K562 (cell line): Measurements from ENCODE around the gene KMT5C. TPM values are rescaled to one million over a fixed set of nuclear protein-coding genes. Genes with fewer than 3 reads are reported as not detected.

ENCODE experiments used
- GABPB2 ChIP-seq: fragments of 250-450 bp; sonication (Bioruptor Pico); conservative IDR thresholded peaks from 2 replicates; pipeline ENCODE4 v1.5.1; 2021; ENCODE audit warnings: mild to moderate bottlenecking
- ILK ChIP-seq: fragments of 450-650 bp; IDR thresholded peaks from 2 replicates; pipeline ENCODE4 v1.6.1; 2016; ENCODE audit warnings: missing genetic modification characterization, low read depth, mild to moderate bottlenecking, missing compliant biosample characterization, moderate library complexity, borderline replicate concordance
- LCOR ChIP-seq: sonication (generic); formaldehyde crosslinking; IDR thresholded peaks from 2 replicates; pipeline ENCODE4 v1.8.0; 2022; ENCODE audit warnings: mild to moderate bottlenecking, missing genetic modification reagents
- MAFK ChIP-seq: IDR thresholded peaks from 2 replicates; pipeline ENCODE4 v1.6.1; 2011; ENCODE audit warnings: low read length, improper control_type of control experiment
- SAFB2 ChIP-seq: fragments of 200-400 bp; formaldehyde crosslinking; IDR thresholded peaks from 2 replicates; pipeline ENCODE4 v1.6.1; 2018; ENCODE audit warnings: borderline replicate concordance, low read length, low read depth, moderate library complexity; ENCODE audit not compliant: severe bottlenecking
- SNRNP70 ChIP-seq: fragments of 200-400 bp; formaldehyde crosslinking; optimal IDR thresholded peaks from 2 replicates; pipeline ENCODE3; 2017; ENCODE audit warnings: low read depth, low read length
- TBP ChIP-seq: optimal IDR thresholded peaks from 2 replicates; pipeline ENCODE3; 2011; ENCODE audit warnings: low read depth, low read length, improper control_type of control experiment
- TEAD4 ChIP-seq, 2 experiments: sonication (generic) in 1 of 2; formaldehyde crosslinking in 1 of 2; IDR thresholded peaks; 2 replicates each; pipeline versions ENCODE4 v1.6.1 to v1.8.0; 2012 to 2022; ENCODE audit warnings: borderline replicate concordance in 1 of 2, inconsistent platforms in 1 of 2, low read length in 1 of 2, mild to moderate bottlenecking in 1 of 2, missing genetic modification reagents in 1 of 2
- polyA plus RNA-seq, 8 experiments: library from polyadenylated mRNA; depleted of rRNA in 4 of 8; stranded (reverse) in 5 of 8; unstranded in 3 of 8; fragments of >200 nt; fragmentation: Nextera tagmentation in 2 of 8; fragmentation: Illumina TruSeq in 1 of 8; extraction: Ambion mirVana in 2 of 8; extraction: Trizol in 1 of 8; gene quantifications; 2 replicates each; pipeline versions ENCODE4 v1.2.1 to v1.2.3, GENCODE V29; 2011 to 2014; ENCODE audit warnings: inconsistent platforms in 1 of 8, missing spikeins in 1 of 8
- total RNA-seq, 7 experiments: library from RNA; depleted of rRNA in 6 of 7; stranded (reverse); fragments of >200 nt in 6 of 7; fragmentation: Illumina TruSeq in 2 of 7; extraction: Trizol in 2 of 7; gene quantifications; 2 replicates each; pipeline versions ENCODE4 v1.2.1 to v1.2.3, GENCODE V29; 2011 to 2021; ENCODE audit warnings: low replicate concordance in 1 of 7
- TF ChIP-seq, protein P1 (sequence below): sonication (generic); formaldehyde crosslinking; IDR thresholded peaks from 2 replicates; pipeline ENCODE4 v1.8.1; 2023; ENCODE audit warnings: mild to moderate bottlenecking, missing genetic modification reagents
- TF ChIP-seq, protein P2 (sequence below): fragments of 450-650 bp; IDR thresholded peaks from 2 replicates; pipeline ENCODE4 v1.7.0; 2016; ENCODE audit warnings: borderline replicate concordance
- TF ChIP-seq, protein P3 (sequence below): fragments of 450-650 bp; IDR thresholded peaks from 2 replicates; pipeline ENCODE4 v1.6.1; 2016; ENCODE audit warnings: mild to moderate bottlenecking, moderate library complexity

Gene KMT5C
- total and polyA plus RNA-seq, 9 of the 15 experiments (the other 6 are each of a cell fraction or from before 2014, with no cell fraction given), result 0.15 to 53.5 (median 16.6) TPM

DNA sequence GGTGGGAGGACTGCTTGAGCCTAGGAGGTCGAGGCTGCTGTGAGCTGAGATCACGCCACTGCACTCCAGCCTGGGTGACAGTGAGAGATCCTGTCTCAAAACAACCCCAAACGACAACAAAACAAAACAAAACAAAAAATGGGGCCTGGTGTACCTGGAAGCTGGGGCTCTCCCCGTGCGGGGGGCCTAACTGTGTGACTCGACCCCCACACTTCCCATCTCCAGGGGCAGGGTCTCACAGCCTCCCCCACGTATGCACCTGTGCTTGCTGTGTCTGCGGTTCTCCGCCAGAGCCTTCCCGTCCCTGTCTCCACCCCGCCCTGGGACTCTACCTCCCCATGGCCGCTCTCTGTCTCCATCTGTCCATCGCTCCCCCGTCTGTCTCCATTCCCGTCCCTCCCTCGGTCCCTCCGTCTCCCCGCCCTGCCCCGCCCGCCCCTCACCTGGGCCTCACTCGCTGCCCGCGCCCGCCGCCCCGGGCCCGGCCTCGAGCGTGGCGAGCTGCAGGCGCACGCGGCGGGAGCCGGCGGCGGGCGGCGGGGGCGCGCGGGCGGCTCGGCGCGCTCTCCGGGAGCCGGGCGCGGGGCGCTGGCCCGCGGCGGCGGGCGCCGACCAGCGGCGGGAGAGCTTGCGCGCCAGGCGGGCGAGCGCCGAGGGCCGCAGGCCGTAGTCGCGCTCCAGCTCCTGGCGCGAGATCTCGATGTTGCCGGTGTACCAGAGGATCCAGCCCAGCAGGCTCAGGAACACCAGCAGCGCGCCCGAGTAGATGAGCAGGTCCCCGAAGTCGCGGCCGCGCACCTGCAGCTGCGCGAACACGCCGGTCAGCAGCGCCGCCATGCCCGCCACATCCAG lies 43.8 kb downstream of the KMT5C start (continued):
- TF ChIP-seq, protein P1, sequence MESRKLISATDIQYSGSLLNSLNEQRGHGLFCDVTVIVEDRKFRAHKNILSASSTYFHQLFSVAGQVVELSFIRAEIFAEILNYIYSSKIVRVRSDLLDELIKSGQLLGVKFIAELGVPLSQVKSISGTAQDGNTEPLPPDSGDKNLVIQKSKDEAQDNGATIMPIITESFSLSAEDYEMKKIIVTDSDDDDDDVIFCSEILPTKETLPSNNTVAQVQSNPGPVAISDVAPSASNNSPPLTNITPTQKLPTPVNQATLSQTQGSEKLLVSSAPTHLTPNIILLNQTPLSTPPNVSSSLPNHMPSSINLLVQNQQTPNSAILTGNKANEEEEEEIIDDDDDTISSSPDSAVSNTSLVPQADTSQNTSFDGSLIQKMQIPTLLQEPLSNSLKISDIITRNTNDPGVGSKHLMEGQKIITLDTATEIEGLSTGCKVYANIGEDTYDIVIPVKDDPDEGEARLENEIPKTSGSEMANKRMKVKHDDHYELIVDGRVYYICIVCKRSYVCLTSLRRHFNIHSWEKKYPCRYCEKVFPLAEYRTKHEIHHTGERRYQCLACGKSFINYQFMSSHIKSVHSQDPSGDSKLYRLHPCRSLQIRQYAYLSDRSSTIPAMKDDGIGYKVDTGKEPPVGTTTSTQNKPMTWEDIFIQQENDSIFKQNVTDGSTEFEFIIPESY (CRISPR knock-in tag), result no peak
- no peak for TF ChIP-seq SAFB2
- no peak for TF ChIP-seq SNRNP70
- TF ChIP-seq, protein P2, sequence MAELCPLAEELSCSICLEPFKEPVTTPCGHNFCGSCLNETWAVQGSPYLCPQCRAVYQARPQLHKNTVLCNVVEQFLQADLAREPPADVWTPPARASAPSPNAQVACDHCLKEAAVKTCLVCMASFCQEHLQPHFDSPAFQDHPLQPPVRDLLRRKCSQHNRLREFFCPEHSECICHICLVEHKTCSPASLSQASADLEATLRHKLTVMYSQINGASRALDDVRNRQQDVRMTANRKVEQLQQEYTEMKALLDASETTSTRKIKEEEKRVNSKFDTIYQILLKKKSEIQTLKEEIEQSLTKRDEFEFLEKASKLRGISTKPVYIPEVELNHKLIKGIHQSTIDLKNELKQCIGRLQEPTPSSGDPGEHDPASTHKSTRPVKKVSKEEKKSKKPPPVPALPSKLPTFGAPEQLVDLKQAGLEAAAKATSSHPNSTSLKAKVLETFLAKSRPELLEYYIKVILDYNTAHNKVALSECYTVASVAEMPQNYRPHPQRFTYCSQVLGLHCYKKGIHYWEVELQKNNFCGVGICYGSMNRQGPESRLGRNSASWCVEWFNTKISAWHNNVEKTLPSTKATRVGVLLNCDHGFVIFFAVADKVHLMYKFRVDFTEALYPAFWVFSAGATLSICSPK, result no peak
- TF ChIP-seq MAFK, result no peak
- TF ChIP-seq LCOR (CRISPR knock-in tag), result no peak
- TF ChIP-seq, protein P3, sequence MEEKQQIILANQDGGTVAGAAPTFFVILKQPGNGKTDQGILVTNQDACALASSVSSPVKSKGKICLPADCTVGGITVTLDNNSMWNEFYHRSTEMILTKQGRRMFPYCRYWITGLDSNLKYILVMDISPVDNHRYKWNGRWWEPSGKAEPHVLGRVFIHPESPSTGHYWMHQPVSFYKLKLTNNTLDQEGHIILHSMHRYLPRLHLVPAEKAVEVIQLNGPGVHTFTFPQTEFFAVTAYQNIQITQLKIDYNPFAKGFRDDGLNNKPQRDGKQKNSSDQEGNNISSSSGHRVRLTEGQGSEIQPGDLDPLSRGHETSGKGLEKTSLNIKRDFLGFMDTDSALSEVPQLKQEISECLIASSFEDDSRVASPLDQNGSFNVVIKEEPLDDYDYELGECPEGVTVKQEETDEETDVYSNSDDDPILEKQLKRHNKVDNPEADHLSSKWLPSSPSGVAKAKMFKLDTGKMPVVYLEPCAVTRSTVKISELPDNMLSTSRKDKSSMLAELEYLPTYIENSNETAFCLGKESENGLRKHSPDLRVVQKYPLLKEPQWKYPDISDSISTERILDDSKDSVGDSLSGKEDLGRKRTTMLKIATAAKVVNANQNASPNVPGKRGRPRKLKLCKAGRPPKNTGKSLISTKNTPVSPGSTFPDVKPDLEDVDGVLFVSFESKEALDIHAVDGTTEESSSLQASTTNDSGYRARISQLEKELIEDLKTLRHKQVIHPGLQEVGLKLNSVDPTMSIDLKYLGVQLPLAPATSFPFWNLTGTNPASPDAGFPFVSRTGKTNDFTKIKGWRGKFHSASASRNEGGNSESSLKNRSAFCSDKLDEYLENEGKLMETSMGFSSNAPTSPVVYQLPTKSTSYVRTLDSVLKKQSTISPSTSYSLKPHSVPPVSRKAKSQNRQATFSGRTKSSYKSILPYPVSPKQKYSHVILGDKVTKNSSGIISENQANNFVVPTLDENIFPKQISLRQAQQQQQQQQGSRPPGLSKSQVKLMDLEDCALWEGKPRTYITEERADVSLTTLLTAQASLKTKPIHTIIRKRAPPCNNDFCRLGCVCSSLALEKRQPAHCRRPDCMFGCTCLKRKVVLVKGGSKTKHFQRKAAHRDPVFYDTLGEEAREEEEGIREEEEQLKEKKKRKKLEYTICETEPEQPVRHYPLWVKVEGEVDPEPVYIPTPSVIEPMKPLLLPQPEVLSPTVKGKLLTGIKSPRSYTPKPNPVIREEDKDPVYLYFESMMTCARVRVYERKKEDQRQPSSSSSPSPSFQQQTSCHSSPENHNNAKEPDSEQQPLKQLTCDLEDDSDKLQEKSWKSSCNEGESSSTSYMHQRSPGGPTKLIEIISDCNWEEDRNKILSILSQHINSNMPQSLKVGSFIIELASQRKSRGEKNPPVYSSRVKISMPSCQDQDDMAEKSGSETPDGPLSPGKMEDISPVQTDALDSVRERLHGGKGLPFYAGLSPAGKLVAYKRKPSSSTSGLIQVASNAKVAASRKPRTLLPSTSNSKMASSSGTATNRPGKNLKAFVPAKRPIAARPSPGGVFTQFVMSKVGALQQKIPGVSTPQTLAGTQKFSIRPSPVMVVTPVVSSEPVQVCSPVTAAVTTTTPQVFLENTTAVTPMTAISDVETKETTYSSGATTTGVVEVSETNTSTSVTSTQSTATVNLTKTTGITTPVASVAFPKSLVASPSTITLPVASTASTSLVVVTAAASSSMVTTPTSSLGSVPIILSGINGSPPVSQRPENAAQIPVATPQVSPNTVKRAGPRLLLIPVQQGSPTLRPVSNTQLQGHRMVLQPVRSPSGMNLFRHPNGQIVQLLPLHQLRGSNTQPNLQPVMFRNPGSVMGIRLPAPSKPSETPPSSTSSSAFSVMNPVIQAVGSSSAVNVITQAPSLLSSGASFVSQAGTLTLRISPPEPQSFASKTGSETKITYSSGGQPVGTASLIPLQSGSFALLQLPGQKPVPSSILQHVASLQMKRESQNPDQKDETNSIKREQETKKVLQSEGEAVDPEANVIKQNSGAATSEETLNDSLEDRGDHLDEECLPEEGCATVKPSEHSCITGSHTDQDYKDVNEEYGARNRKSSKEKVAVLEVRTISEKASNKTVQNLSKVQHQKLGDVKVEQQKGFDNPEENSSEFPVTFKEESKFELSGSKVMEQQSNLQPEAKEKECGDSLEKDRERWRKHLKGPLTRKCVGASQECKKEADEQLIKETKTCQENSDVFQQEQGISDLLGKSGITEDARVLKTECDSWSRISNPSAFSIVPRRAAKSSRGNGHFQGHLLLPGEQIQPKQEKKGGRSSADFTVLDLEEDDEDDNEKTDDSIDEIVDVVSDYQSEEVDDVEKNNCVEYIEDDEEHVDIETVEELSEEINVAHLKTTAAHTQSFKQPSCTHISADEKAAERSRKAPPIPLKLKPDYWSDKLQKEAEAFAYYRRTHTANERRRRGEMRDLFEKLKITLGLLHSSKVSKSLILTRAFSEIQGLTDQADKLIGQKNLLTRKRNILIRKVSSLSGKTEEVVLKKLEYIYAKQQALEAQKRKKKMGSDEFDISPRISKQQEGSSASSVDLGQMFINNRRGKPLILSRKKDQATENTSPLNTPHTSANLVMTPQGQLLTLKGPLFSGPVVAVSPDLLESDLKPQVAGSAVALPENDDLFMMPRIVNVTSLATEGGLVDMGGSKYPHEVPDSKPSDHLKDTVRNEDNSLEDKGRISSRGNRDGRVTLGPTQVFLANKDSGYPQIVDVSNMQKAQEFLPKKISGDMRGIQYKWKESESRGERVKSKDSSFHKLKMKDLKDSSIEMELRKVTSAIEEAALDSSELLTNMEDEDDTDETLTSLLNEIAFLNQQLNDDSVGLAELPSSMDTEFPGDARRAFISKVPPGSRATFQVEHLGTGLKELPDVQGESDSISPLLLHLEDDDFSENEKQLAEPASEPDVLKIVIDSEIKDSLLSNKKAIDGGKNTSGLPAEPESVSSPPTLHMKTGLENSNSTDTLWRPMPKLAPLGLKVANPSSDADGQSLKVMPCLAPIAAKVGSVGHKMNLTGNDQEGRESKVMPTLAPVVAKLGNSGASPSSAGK, result peak; percentile 63
- TF ChIP-seq TEAD4 (IDR thresholded peaks at IDR 0.05; ENCODE audit: low read length), result no peak
- TF ChIP-seq TEAD4 (CRISPR knock-in tag; IDR thresholded peaks at IDR 0.05; ENCODE audit: borderline replicate concordance), result no peak
- TF ChIP-seq TBP, result peak; percentile 51
- no peak for TF ChIP-seq GABPB2
- no peak for TF ChIP-seq ILK (tag)
